ENCODE data around the gene FRAS1. TPM values are rescaled to one million over a fixed set of nuclear protein-coding genes. Genes with fewer than 3 reads are reported as not detected.

The FRAS1 gene
- total RNA-seq, 1 experiment from 2014 or later: 13.1 TPM

DNA sequence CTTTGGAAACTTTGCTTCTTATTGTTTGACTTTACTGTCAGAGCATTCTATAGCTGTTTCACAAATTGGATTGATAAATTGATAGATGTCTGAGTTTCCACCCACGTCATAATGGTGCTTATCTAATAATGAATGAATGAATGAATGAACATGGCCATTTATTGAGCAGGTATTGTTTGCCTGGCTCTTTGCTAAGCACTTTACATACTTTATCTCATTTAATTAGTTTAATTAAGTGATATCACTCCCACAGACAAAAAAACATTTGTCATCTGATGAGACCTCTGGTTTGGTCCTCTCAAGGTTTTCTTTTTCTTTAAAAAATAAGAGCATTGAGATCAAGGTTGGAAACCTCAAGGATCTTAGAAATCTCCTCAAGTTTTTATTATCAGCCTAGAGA lies 2.8 kb downstream of the FRAS1 start:
- ChIA-PET CTCF (interaction anchor here (0.6 to 2.4 kb wide), 13 partner anchors 31 to 804 kb away, joined by 3 to 15 read pairs (median 3); no protein-coding TSS in a partner anchor), POLR2A (ENCODE audit: unreplicated experiment) (interaction anchor here (0.6 to 0.7 kb wide), 5 partner anchors 66 to 931 kb away, joined by 3 to 11 read pairs (median 4); no protein-coding TSS in a partner anchor)
- BruUV-seq (replicated peaks): no TSS peak
- no peaks in the 10 kb centered on the region for H3K79me2 ChIP-seq (ENCODE audit: low read depth)
- H2AFZ ChIP-seq: no peak overlapping the region
- H3K9me2 ChIP-seq (ENCODE audit: insufficient read depth): no peaks in the 10 kb centered on the region
- H3K4me1 ChIP-seq (replicated peaks; ENCODE audit: insufficient read depth): no peaks in the 10 kb centered on the region
- no peaks in the 10 kb centered on the region for H3K9me3 ChIP-seq (ENCODE audit: insufficient read depth, low read depth)
- no peak overlapping the region for H3K4me2 ChIP-seq
- intact Hi-C loops (cut with micrococcal nuclease; ENCODE audit: unreplicated experiment): loop anchor here (1.0 to 5.0 kb wide), 4 partner anchors 117 to 507 kb away; no protein-coding TSS in a partner anchor
- H3F3A ChIP-seq (ENCODE audit: insufficient read depth, low read depth): no peaks in the 10 kb centered on the region
- H3K4me3 ChIP-seq: no peak overlapping the region
- TF ChIP-seq EZH2 (IDR thresholded peaks at IDR 0.05; ENCODE audit: low read depth): no peak
- TF ChIP-seq, protein P1, sequence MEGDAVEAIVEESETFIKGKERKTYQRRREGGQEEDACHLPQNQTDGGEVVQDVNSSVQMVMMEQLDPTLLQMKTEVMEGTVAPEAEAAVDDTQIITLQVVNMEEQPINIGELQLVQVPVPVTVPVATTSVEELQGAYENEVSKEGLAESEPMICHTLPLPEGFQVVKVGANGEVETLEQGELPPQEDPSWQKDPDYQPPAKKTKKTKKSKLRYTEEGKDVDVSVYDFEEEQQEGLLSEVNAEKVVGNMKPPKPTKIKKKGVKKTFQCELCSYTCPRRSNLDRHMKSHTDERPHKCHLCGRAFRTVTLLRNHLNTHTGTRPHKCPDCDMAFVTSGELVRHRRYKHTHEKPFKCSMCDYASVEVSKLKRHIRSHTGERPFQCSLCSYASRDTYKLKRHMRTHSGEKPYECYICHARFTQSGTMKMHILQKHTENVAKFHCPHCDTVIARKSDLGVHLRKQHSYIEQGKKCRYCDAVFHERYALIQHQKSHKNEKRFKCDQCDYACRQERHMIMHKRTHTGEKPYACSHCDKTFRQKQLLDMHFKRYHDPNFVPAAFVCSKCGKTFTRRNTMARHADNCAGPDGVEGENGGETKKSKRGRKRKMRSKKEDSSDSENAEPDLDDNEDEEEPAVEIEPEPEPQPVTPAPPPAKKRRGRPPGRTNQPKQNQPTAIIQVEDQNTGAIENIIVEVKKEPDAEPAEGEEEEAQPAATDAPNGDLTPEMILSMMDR (conservative IDR thresholded peaks at IDR 0.05): no peak
- no peaks in the 10 kb centered on the region for H4K20me1 ChIP-seq (ENCODE audit: insufficient read depth)
- H3K36me3 ChIP-seq (ENCODE audit: low read depth): no peaks in the 10 kb centered on the region
- no peaks in the 10 kb centered on the region for H3K27me3 ChIP-seq (ENCODE audit: insufficient read depth, low read depth)
- DNase-seq: no peak
- no peak overlapping the region for H3K27ac ChIP-seq

DNA sequence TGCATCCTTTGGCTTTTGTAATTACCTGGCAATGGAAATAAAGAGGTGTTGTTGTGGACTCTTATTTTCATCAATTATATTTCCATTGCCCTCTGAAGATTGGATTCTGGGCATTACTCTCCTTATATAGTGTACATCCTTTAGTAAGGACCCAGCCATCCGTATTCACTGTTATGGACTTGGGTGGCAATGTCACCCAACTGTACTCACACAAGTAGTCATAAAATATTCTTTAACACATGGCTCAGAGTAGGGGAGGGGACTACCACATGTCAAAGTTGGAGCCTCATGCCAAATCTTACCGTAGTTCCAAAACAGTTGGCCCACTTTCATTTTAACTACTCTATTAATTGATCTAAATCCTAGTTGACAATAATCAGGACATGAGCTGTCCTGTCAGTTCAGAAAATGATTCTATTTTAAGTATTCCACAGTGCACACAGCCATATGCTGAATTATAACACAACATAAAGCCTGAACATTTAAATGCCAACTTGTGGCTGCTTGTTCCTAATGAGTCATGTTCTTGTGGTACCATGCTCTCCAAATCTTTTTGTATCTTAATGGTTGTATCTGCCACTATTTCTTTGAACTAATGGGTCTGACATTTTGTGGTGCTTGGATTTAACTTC lies 4.9 kb downstream of the FRAS1 start:
- TF ChIP-seq, protein P1 (conservative IDR thresholded peaks at IDR 0.05): no peak
- no peak for TF ChIP-seq EZH2 (IDR thresholded peaks at IDR 0.05; ENCODE audit: low read depth)
- H3K9me3 ChIP-seq (ENCODE audit: insufficient read depth, low read depth): no peaks in the 10 kb centered on the region
- H3K4me1 ChIP-seq (replicated peaks; ENCODE audit: insufficient read depth): no peaks in the 10 kb centered on the region
- H3F3A ChIP-seq (ENCODE audit: insufficient read depth, low read depth): no peaks in the 10 kb centered on the region
- BruUV-seq (replicated peaks): no TSS peak
- H3K27me3 ChIP-seq (ENCODE audit: insufficient read depth, low read depth): no peaks in the 10 kb centered on the region
- no peak for DNase-seq
- no peaks in the 10 kb centered on the region for H4K20me1 ChIP-seq (ENCODE audit: insufficient read depth)
- H3K79me2 ChIP-seq (ENCODE audit: low read depth): no peaks in the 10 kb centered on the region
- H3K27ac ChIP-seq: no peak overlapping the region
- ChIA-PET POLR2A (ENCODE audit: unreplicated experiment) (no interaction called here), CTCF (interaction anchor here (0.7 kb wide), 1 partner anchor 425 kb away, joined by 3 read pairs; no protein-coding TSS in a partner anchor)
- no peak overlapping the region for H3K4me2 ChIP-seq
- H3K9me2 ChIP-seq (ENCODE audit: insufficient read depth): no peaks in the 10 kb centered on the region
- no peak overlapping the region for H2AFZ ChIP-seq
- no peaks in the 10 kb centered on the region for H3K36me3 ChIP-seq (ENCODE audit: low read depth)
- intact Hi-C loops (cut with micrococcal nuclease; ENCODE audit: unreplicated experiment): no loop called here
- H3K4me3 ChIP-seq: no peak overlapping the region

DNA sequence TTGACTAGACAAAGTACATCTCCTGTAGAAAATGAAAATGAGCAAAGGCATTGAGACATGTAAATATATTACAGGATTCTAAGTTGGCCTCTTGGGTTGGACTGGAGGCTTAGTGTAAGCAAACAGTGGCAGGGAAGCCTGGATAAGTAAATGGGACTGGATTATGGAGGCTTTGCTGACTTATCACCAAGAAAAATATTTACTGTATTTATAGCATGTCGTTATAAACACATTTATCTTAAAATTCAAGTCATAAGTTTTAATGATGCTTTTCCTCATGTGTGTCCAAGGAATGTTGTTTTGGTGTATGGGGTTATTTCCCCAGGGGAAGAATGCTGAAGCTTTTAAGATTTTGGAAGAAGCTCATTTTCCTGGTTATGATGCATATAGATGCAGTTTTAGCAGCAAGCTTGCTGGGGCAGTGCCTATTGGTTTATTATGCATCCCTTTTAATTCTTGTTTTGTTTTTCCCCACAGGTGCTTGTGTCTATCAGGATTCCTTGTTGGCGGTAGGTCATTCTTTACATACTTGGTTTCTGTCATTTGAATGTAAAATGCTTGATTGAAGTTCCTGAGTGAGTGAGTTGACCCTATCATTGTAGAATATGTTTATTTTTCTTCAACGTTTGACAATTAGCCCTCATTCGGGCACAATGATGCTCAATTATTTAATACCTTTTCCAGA lies 8.5 kb downstream of the FRAS1 start:
- DNase-seq: no peak
- ChIA-PET CTCF (no interaction called here), POLR2A (ENCODE audit: unreplicated experiment) (no interaction called here)
- Histone ChIP-seq H3K9me3 (ENCODE audit: insufficient read depth, low read depth) (no peaks in the 10 kb centered on the region), H3K27me3 (ENCODE audit: insufficient read depth, low read depth) (no peaks in the 10 kb centered on the region), H3K27ac (no peak overlapping the region), H3K4me3 (no peak overlapping the region), H3K4me1 (replicated peaks; ENCODE audit: insufficient read depth) (no peaks in the 10 kb centered on the region), H3K4me2 (no peak overlapping the region), H2AFZ (no peak overlapping the region), H3K36me3 (ENCODE audit: low read depth) (no peaks in the 10 kb centered on the region), H4K20me1 (ENCODE audit: insufficient read depth) (no peaks in the 10 kb centered on the region), H3K9me2 (ENCODE audit: insufficient read depth) (no peaks in the 10 kb centered on the region), H3K79me2 (ENCODE audit: low read depth) (no peaks in the 10 kb centered on the region), H3F3A (ENCODE audit: insufficient read depth, low read depth) (no peaks in the 10 kb centered on the region)
- intact Hi-C loops (cut with micrococcal nuclease; ENCODE audit: unreplicated experiment): no loop called here
- TF ChIP-seq, protein P1 (conservative IDR thresholded peaks at IDR 0.05): no peak
- no peak for TF ChIP-seq EZH2 (IDR thresholded peaks at IDR 0.05; ENCODE audit: low read depth)
- no TSS peak for BruUV-seq (replicated peaks)
